Measurements from ENCODE around the gene SETD4.
"Not testable (repeated sequence)": the region's sequence is repeated elsewhere in the genome, so short reads cannot be mapped to it uniquely, and the experiment has no call there.

The SETD4 gene

GRCh38 chr21:36093512-36093911 is 33.2 kb upstream of the SETD4 start:
- Mint-ChIP-seq H3K4me1 (peaks cover 10 to 17% of the 10 kb centered on the region in 2 donors), H3K9me3 (peaks cover 7 to 10% of the 10 kb centered on the region in 2 donors), H3K27me3 (peaks cover 0 to 6% of the 10 kb centered on the region in 2 donors), H3K4me3 (no peak overlapping the region), H3K36me3 (peaks cover 6 to 12% of the 10 kb centered on the region in 2 donors), H3K27ac (no peak overlapping the region)
- no peak for ATAC-seq (replicated peaks)
- no peak for DNase-seq

GRCh38 chr21:36092681-36093080 is 32.4 kb upstream of the SETD4 start:
- Mint-ChIP-seq H3K27me3 (peaks cover 0 to 6% of the 10 kb centered on the region in 2 donors), H3K36me3 (peaks cover 6 to 12% of the 10 kb centered on the region in 2 donors), H3K27ac (no peak overlapping the region), H3K4me3 (no peak overlapping the region), H3K4me1 (peaks cover 2 to 9% of the 10 kb centered on the region in 2 donors), H3K9me3 (peaks cover 7 to 10% of the 10 kb centered on the region in 2 donors)
- DNase-seq (no peak), ATAC-seq (replicated peaks) (no peak)

GRCh38 chr21:36089946-36090345 is 29.6 kb upstream of the SETD4 start:
- Mint-ChIP-seq H3K9me3 (peaks cover 7 to 11% of the 10 kb centered on the region in 2 donors), H3K4me1 (no peaks in the 10 kb centered on the region), H3K27me3 (peaks cover 0 to 6% of the 10 kb centered on the region in 2 donors), H3K36me3 (peaks cover 6 to 12% of the 10 kb centered on the region in 2 donors), H3K4me3 (no peak overlapping the region), H3K27ac (no peak overlapping the region)
- DNase-seq: no peak
- no peak for ATAC-seq (replicated peaks)

GRCh38 chr21:36087362-36088138 is 27.2 kb upstream of the SETD4 start:
- no peak for ATAC-seq (replicated peaks)
- H3K4me1 Mint-ChIP-seq: no peaks in the 10 kb centered on the region
- H3K27me3 Mint-ChIP-seq: no peaks in the 10 kb centered on the region
- DNase-seq: no peak
- no peak overlapping the region for H3K27ac Mint-ChIP-seq
- peaks cover 0 to 2% of the 10 kb centered on the region in 2 donors for H3K9me3 Mint-ChIP-seq
- no peaks in the 10 kb centered on the region for H3K36me3 Mint-ChIP-seq
- H3K4me3 Mint-ChIP-seq: no peak overlapping the region

- Mint-ChIP-seq H3K9me3 (peaks cover 0 to 2% of the 10 kb centered on the region in 2 donors), H3K27ac (no peak overlapping the region), H3K4me1 (peaks cover 15 to 29% of the 10 kb centered on the region in 2 donors), H3K4me3 (no peak overlapping the region), H3K36me3 (peaks cover 0 to 3% of the 10 kb centered on the region in 2 donors), H3K27me3 (no peaks in the 10 kb centered on the region)
- no peak for DNase-seq
- no peak for ATAC-seq (replicated peaks)
Measured at GRCh38 chr21:36082237-36082664, 21.9 kb upstream of the SETD4 start.

- Mint-ChIP-seq H3K36me3 (peaks cover 2 to 3% of the 10 kb centered on the region in 2 donors), H3K27ac (no peak overlapping the region)
Measured at GRCh38 chr21:36080386-36080785, 20.1 kb upstream of the SETD4 start.

GRCh38 chr21:36079671-36080070 is 19.3 kb upstream of the SETD4 start:
- H3K36me3 Mint-ChIP-seq: peaks cover 3% of the 10 kb centered on the region in 2 donors
- H3K4me3 Mint-ChIP-seq: peak overlapping the region; percentile 71 to 80
- no peak for DNase-seq
- ATAC-seq (replicated peaks): no peak
- H3K27ac Mint-ChIP-seq: peak overlapping the region; percentile 89
- H3K4me1 Mint-ChIP-seq: peaks cover 22 to 35% of the 10 kb centered on the region in 2 donors
- no peaks in the 10 kb centered on the region for H3K27me3 Mint-ChIP-seq
- H3K9me3 Mint-ChIP-seq: no peaks in the 10 kb centered on the region

More at GRCh38 chr21:36080386-36080785, 20.1 kb upstream of the SETD4 start:
- no peaks in the 10 kb centered on the region for H3K9me3 Mint-ChIP-seq
- DNase-seq: no peak
- H3K27me3 Mint-ChIP-seq: no peaks in the 10 kb centered on the region
- H3K4me1 Mint-ChIP-seq: peaks cover 22 to 35% of the 10 kb centered on the region in 2 donors
- no peak for ATAC-seq (replicated peaks)
- no peak overlapping the region for H3K4me3 Mint-ChIP-seq

GRCh38 chr21:36079010-36079649 is 18.8 kb upstream of the SETD4 start:
- no peak for DNase-seq

GRCh38 chr21:36077758-36078157 is 17.4 kb upstream of the SETD4 start:
- ATAC-seq (replicated peaks) (no peak), DNase-seq (no peak)
- no peak overlapping the region for H3K4me3 Mint-ChIP-seq
- H3K27ac Mint-ChIP-seq: no peak overlapping the region
- H3K4me1 Mint-ChIP-seq: peaks cover 22 to 45% of the 10 kb centered on the region in 2 donors
- H3K27me3 Mint-ChIP-seq: no peaks in the 10 kb centered on the region
- H3K9me3 Mint-ChIP-seq: no peaks in the 10 kb centered on the region
- H3K36me3 Mint-ChIP-seq: peaks cover 7 to 8% of the 10 kb centered on the region in 2 donors

More at GRCh38 chr21:36079010-36079649, 18.8 kb upstream of the SETD4 start:
- Mint-ChIP-seq H3K4me1 (peaks cover 22 to 35% of the 10 kb centered on the region in 2 donors), H3K9me3 (no peaks in the 10 kb centered on the region), H3K36me3 (peaks cover 3% of the 10 kb centered on the region in 2 donors), H3K4me3 (peak overlapping the region; percentile 71 to 80), H3K27me3 (no peaks in the 10 kb centered on the region), H3K27ac (peak overlapping the region; percentile 89)
- ATAC-seq (replicated peaks): peak; percentile 85 to 93

GRCh38 chr21:36076878-36077655 is 16.7 kb upstream of the SETD4 start:
- Mint-ChIP-seq H3K27me3 (no peaks in the 10 kb centered on the region), H3K36me3 (peaks cover 13 to 14% of the 10 kb centered on the region in 2 donors), H3K9me3 (peaks cover 0 to under 1% of the 10 kb centered on the region in 2 donors), H3K4me3 (no peak overlapping the region), H3K4me1 (peaks cover 27 to 51% of the 10 kb centered on the region in 2 donors), H3K27ac (peak overlapping the region; percentile 90)
- DNase-seq: no peak
- ATAC-seq (replicated peaks): peak; percentile 62 to 63

GRCh38 chr21:36075953-36076352 is 15.6 kb upstream of the SETD4 start:
- ATAC-seq (replicated peaks): no peak
- Mint-ChIP-seq H3K36me3 (peaks cover 22 to 24% of the 10 kb centered on the region in 2 donors), H3K4me1 (peaks cover 37 to 62% of the 10 kb centered on the region in 2 donors), H3K9me3 (peaks cover 0 to 2% of the 10 kb centered on the region in 2 donors), H3K27ac (no peak overlapping the region), H3K4me3 (no peak overlapping the region), H3K27me3 (no peaks in the 10 kb centered on the region)
- DNase-seq: no peak

GRCh38 chr21:36075171-36075570 is 14.8 kb upstream of the SETD4 start:
- Mint-ChIP-seq H3K4me3 (no peak overlapping the region), H3K36me3 (peaks cover 23 to 26% of the 10 kb centered on the region in 2 donors), H3K27ac (no peak overlapping the region), H3K4me1 (peaks cover 40 to 70% of the 10 kb centered on the region in 2 donors), H3K9me3 (peaks cover 0 to 2% of the 10 kb centered on the region in 2 donors), H3K27me3 (no peaks in the 10 kb centered on the region)
- DNase-seq (no peak), ATAC-seq (replicated peaks) (no peak)

- H3K36me3 Mint-ChIP-seq: peaks cover 27 to 33% of the 10 kb centered on the region in 2 donors
- H3K4me1 Mint-ChIP-seq: peaks cover 37 to 70% of the 10 kb centered on the region in 2 donors
Measured at GRCh38 chr21:36073911-36074310, 13.6 kb upstream of the SETD4 start.

GRCh38 chr21:36073181-36073580 is 12.9 kb upstream of the SETD4 start:
- Mint-ChIP-seq H3K4me1 (peaks cover 32 to 64% of the 10 kb centered on the region in 2 donors), H3K27me3 (no peaks in the 10 kb centered on the region), H3K9me3 (peaks cover 5 to 8% of the 10 kb centered on the region in 2 donors), H3K36me3 (peaks cover 29 to 35% of the 10 kb centered on the region in 2 donors), H3K4me3 (no peak overlapping the region), H3K27ac (no peak overlapping the region)
- DNase-seq: no peak
- no peak for ATAC-seq (replicated peaks)

More at GRCh38 chr21:36073911-36074310, 13.6 kb upstream of the SETD4 start:
- not testable (repeated sequence) for H3K9me3 Mint-ChIP-seq; H3K27ac Mint-ChIP-seq; DNase-seq; ATAC-seq (replicated peaks); H3K4me3 Mint-ChIP-seq; H3K27me3 Mint-ChIP-seq

Data from stimulated activated naive B cell treated with anti-CD40 and anti-IgM and Interleukin-4, amounts not matched to agents 10 μg/mL and 1 μg/mL and 100 μg/mL, for 72 hours (primary cell).